WERI-Rb-1 (cell line): Measurements from ENCODE around the gene MPND.
A peak's percentile ranks its signal among the peaks of the same experiment; 100 is the strongest.

ENCODE experiments used
- DNase-seq: peaks from one replicate; pipeline ENCODE4 v3.0.0-alpha.2; 2020
- H3K27ac ChIP-seq: fragments of 250-450 bp; sonication (Bioruptor Pico); 2 replicates; pipeline ENCODE4 v1.5.1; 2020; ENCODE audit warnings: mild to moderate bottlenecking, moderate library complexity
- H3K27me3 ChIP-seq: fragments of 250-450 bp; sonication (Bioruptor Pico); 2 replicates; pipeline ENCODE4 v1.5.1; 2021; ENCODE audit warnings: mild to moderate bottlenecking, low read depth, moderate library complexity; ENCODE audit not compliant: insufficient read depth, severe bottlenecking
- H3K36me3 ChIP-seq: fragments of 250-450 bp; sonication (Bioruptor Pico); 2 replicates; pipeline ENCODE4 v1.5.1; 2020; ENCODE audit warnings: mild to moderate bottlenecking, moderate library complexity
- H3K4me3 ChIP-seq: 2 replicates; pipeline ENCODE4 v1.5.1; 2011; ENCODE audit warnings: low read depth, mild to moderate bottlenecking, control low read depth, low read length
- H3K9me3 ChIP-seq: fragments of 250-450 bp; sonication (Bioruptor Pico); 2 replicates; pipeline ENCODE4 v1.5.1; 2021; ENCODE audit warnings: mild to moderate bottlenecking, moderate library complexity; ENCODE audit not compliant: severe bottlenecking
- TF ChIP-seq, protein P1 (sequence below): IDR thresholded peaks from 2 replicates; pipeline ENCODE4 v1.5.1; 2011; ENCODE audit warnings: low read depth, mild to moderate bottlenecking, control low read depth, inconsistent platforms, low read length

The MPND gene

DNA sequence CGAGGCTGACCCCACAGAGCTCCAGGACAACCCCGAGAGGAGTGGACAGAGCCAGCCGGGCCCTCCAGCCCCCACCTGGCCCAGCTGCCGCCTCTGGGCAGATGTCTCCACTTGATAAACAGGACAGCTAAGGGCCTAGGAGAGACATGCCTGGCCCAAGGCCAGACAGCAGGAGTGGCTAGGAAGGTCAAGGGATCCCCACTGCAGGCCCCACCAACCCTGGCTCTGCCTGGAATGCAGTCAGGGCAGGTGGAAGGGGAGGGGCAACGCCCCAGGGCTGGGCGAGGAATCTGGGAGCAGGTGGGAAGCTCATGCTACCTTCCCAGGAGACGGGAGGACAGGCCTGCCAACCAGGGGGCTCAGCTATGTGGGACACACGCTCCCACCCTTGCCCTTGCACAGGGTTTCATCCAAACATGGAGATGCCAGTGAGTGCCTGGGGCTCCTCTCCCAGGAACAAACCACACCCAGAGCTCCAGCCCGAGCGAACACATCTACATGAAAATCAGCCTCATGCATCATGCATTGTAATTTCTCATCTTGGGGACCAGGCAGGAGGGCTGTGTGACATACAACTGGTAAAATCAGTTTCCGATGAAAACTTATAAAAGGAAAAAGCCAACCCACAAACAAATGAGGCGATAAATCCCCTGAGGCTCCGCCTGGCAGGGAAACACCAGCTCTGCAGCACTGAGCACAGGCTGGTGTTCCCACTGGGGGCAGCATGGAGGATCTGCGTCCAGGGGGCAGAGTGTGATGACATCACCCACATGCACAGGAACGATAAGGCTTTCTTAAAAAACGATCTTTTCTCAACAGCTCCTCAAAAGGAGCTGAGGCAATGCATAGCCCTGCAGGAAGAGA lies 32.0 kb downstream of the MPND start:
- no peaks in the 10 kb centered on the region for H3K27me3 ChIP-seq
- H3K9me3 ChIP-seq = no peaks in the 10 kb centered on the region
- peak; percentile 50 for DNase-seq
- peaks cover 5% of the 10 kb centered on the region; the same call in 1 of the 2 replicates for H3K36me3 ChIP-seq
- no peak overlapping the region for H3K27ac ChIP-seq
- TF ChIP-seq, protein P1, sequence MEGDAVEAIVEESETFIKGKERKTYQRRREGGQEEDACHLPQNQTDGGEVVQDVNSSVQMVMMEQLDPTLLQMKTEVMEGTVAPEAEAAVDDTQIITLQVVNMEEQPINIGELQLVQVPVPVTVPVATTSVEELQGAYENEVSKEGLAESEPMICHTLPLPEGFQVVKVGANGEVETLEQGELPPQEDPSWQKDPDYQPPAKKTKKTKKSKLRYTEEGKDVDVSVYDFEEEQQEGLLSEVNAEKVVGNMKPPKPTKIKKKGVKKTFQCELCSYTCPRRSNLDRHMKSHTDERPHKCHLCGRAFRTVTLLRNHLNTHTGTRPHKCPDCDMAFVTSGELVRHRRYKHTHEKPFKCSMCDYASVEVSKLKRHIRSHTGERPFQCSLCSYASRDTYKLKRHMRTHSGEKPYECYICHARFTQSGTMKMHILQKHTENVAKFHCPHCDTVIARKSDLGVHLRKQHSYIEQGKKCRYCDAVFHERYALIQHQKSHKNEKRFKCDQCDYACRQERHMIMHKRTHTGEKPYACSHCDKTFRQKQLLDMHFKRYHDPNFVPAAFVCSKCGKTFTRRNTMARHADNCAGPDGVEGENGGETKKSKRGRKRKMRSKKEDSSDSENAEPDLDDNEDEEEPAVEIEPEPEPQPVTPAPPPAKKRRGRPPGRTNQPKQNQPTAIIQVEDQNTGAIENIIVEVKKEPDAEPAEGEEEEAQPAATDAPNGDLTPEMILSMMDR = peak; percentile 62
- H3K4me3 ChIP-seq = no peak overlapping the region

- Histone ChIP-seq H3K27me3 (no peaks in the 10 kb centered on the region), H3K27ac (no peak overlapping the region), H3K36me3 (peaks cover 5% of the 10 kb centered on the region; the same call in 1 of the 2 replicates), H3K9me3 (no peaks in the 10 kb centered on the region), H3K4me3 (no peak overlapping the region)
- TF ChIP-seq, protein P1 = no peak
- no peak for DNase-seq
These were observed 32.8 kb downstream of the MPND start for GRCh38 chr19:4376028-4376670.

DNA sequence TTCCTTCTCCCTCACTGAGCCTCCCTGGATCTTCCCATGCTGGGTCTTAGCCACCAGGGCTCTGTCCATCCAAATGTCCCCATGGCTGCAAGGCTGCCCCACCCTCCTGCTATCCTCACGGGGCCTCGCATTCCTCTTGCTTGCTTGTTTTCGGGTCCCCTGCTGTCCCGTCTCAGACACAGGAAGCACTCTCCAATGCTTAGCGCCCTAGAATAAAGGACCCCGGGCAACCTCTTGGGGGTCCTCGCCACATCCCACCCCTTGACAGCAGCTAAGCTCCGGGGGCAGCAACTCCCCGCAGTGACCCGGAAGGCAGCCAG lies 33.3 kb downstream of the MPND start:
- Histone ChIP-seq H3K9me3 (no peaks in the 10 kb centered on the region), H3K27me3 (no peaks in the 10 kb centered on the region), H3K27ac (no peak overlapping the region), H3K36me3 (peaks cover 5% of the 10 kb centered on the region; the same call in 1 of the 2 replicates), H3K4me3 (no peak overlapping the region)
- TF ChIP-seq, protein P1 = no peak
- no peak for DNase-seq

- TF ChIP-seq, protein P1 = no peak
- H3K27me3 ChIP-seq = no peaks in the 10 kb centered on the region
- no peak overlapping the region for H3K27ac ChIP-seq
- no peaks in the 10 kb centered on the region for H3K9me3 ChIP-seq
- H3K4me3 ChIP-seq = no peak overlapping the region
- DNase-seq = no peak
- H3K36me3 ChIP-seq = peaks cover 5% of the 10 kb centered on the region; the same call in 1 of the 2 replicates
These were observed 33.8 kb downstream of the MPND start for GRCh38 chr19:4376991-4377781.

DNA sequence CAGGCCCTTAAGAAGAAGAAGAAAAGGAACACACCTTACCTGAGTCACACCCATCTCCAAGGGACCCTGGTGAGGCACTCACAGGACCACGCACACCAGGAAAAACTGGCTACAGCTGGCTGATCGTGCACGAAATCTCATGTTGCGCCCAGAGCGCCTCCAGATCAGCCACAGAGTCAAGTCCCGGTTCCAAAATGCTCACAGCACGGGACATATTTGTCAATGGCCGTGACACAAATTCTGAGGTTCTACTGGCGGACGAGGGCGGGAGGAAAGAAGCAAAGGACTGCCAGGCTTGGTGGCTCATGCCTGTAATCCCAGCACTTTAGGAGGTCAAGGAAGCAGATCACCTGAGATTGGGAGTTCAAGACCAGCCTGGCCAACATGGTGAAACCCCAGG lies 35.5 kb downstream of the MPND start:
- Histone ChIP-seq H3K9me3 (no peaks in the 10 kb centered on the region), H3K27ac (no peak overlapping the region), H3K27me3 (no peaks in the 10 kb centered on the region), H3K36me3 (peaks cover 9% of the 10 kb centered on the region), H3K4me3 (no peak overlapping the region)
- DNase-seq = no peak
- TF ChIP-seq, protein P1 = no peak
